ENCODE data around the gene FBXO17.
"Not testable (repeated sequence)": the region's sequence is repeated elsewhere in the genome, so short reads cannot be mapped to it uniquely, and the experiment has no call there.

The FBXO17 gene, protein sequence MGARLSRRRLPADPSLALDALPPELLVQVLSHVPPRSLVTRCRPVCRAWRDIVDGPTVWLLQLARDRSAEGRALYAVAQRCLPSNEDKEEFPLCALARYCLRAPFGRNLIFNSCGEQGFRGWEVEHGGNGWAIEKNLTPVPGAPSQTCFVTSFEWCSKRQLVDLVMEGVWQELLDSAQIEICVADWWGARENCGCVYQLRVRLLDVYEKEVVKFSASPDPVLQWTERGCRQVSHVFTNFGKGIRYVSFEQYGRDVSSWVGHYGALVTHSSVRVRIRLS

DNA sequence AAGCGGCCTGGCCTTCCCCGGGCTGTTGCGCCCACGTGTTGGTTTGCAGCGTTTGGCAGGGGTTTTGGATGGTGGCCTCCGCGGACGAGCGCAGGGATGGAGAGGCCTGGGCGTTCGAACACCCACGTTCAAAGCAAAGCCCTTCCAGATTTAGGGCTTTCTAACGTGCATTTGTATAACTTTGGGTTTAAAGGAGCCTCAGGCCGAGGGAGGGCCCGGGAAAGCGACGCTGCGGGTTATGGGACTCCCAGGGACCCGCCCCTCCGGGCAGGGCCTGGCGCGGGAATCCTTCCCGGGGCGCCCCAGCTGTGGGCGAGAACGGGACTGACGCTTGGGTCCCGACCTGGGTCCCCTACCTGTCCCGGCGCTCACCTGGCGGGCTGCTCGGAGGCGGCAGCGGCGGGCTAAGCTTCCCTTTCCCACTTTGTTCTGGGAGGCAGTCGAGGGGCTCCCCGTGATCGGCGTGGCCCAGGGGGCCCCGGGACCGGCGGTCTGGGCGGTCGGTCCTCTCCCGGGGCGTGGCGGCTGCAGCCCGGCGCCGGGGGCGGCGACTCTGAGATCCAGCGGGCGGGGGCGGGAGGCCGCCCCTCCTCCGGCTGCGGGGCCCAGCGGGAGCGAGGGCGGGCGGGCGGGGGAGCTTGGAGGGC lies at the start of gene FBXO17:
TSS of gene FBXO17 (minus strand) at position 529 of the 647 bp plus-strand sequence. CDS start 25,423 bp downstream, outside the sequence.
- H3K27ac ChIP-seq: peak within 1 kb of the TSS; percentile 48
- DNase-seq (ENCODE audit: low read depth, low spot score): no peak

GRCh38 chr19:39024875-39025641 lies 49.5 kb upstream of the FBXO17 start:
- no peak overlapping the region for H3K27ac ChIP-seq
- DNase-seq (ENCODE audit: low read depth, low spot score): no peak

DNA sequence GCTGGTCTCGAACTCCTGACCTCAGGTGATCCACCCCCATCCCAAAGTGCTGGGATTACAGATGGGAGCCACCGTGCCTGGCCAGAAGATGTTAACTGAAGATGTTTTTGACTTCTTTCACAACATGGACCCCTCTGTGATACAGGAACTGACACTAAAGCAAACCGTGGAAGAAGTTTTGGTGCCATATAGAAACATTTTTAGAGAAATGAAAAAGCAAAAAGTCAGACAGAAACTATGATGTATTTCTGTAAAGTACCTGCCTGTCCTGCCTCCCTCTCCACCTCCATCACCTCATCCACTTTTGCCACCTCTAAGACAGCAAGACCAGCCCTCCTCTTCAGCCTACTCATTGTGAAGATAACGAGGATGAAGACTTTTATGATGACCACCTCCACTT lies 45.5 kb upstream of the FBXO17 start:
- no peak overlapping the region for H3K27ac ChIP-seq
- no peak for DNase-seq (ENCODE audit: low read depth, low spot score)

GRCh38 chr19:39017646-39018045 lies 42.1 kb upstream of the FBXO17 start:
- H3K27ac ChIP-seq: no peak overlapping the region
- no peak for DNase-seq (ENCODE audit: low read depth, low spot score)

GRCh38 chr19:39017026-39017425 lies 41.5 kb upstream of the FBXO17 start:
- no peak for DNase-seq (ENCODE audit: low read depth, low spot score)
- H3K27ac ChIP-seq: no peak overlapping the region

DNA sequence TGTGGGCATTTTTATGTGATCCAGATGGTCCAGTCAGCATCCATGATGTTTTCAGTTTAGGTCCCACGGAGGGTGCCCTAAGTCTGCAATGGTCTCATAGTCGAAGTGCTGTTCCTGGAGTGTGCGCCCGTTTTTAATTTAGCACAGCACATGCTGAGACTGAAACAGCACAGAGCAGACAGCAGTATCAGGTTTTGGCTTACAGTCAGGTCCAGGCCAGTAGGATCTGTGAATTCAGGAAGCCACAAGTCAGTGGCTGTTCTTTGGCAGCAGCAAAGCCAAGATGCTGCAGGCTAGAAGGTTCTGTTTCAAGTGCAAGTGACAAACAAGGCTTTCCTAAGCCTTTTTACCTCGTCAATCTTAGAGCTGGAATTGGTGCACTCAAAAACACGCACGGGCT lies 38.5 kb upstream of the FBXO17 start:
- DNase-seq (ENCODE audit: low read depth, low spot score): no peak
- H3K27ac ChIP-seq: no peak overlapping the region

- no peak for DNase-seq (ENCODE audit: low read depth, low spot score)
- no peak overlapping the region for H3K27ac ChIP-seq
Observed at GRCh38 chr19:39009001-39009400, 33.5 kb upstream of the FBXO17 start.

GRCh38 chr19:39008137-39008536 lies 32.6 kb upstream of the FBXO17 start:
- no peak overlapping the region for H3K27ac ChIP-seq
- no peak for DNase-seq (ENCODE audit: low read depth, low spot score)

- DNase-seq (ENCODE audit: low read depth, low spot score): no peak
- H3K27ac ChIP-seq: no peak overlapping the region
Observed at GRCh38 chr19:39007096-39007495, 31.6 kb upstream of the FBXO17 start.

- DNase-seq (ENCODE audit: low read depth, low spot score): no peak
- H3K27ac ChIP-seq: no peak overlapping the region
Observed at GRCh38 chr19:39004403-39004802, 28.9 kb upstream of the FBXO17 start.

DNA sequence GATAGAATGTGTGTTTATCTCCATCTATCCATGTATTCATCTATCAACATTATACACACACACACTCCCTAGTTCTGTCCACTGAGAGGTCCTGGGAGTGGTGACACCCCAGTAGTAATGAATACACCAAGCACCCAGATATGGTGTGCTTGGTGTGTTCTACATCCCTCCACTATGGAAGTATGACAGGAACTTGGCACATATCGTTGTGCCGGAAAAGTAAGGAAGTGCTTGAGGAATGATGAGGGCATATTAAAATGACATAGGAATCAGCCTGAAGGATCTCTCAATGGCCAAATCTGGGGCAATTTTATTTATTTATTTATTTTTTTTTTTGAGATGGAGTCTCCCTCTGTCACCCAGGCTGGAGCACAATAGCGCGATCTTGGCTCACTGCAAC lies 28.3 kb upstream of the FBXO17 start:
- DNase-seq (ENCODE audit: low read depth, low spot score): no peak

GRCh38 chr19:39003188-39003587 lies 27.6 kb upstream of the FBXO17 start:
- H3K27ac ChIP-seq: no peak overlapping the region
- no peak for DNase-seq (ENCODE audit: low read depth, low spot score)

More for the DNA sequence above, 28.3 kb upstream of the FBXO17 start:
- no peak overlapping the region for H3K27ac ChIP-seq

DNA sequence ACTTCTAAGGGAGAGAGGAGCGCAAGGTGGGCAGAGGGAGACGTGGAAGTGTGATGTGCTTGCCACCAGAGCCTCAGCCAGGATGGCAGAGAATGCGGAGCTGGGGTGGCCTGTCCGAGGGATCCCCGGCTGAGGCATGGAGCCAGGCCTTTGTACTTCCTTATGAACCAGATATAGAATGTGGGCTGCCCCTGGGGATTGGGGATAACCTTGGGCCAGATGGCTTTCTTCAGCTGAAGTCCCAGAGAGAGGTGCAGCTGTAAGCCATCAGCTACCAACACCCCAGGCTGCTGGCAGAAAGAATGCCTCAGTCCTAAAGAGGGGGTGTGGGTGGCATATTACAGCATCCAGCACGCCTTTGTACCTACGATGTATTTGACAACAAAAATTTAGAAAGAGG lies 25.5 kb upstream of the FBXO17 start:
- no peak for DNase-seq (ENCODE audit: low read depth, low spot score)
- H3K27ac ChIP-seq: no peak overlapping the region

GRCh38 chr19:38997576-38997975 lies 22.0 kb upstream of the FBXO17 start:
- not testable (repeated sequence) for H3K27ac ChIP-seq; DNase-seq (ENCODE audit: low read depth, low spot score)

DNA sequence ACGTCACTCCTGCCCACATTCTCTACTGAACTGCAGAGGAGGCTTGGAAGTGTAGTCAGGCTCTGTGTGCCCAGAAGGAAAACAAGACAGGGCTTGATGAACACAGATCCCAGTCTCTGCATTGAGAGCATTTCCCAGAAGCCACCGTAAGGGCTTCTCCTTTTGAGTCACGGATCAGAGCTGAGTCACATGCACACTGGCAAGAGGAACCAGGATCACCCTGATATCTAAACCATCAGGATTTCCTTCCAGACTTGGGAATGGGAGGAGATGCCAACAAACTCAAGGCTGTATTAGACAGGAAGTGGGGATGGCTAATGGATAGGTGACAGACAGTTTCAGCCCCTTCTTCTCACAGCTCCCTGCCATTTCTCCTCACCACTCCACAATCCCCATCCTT lies 17.7 kb upstream of the FBXO17 start:
- DNase-seq (ENCODE audit: low read depth, low spot score): peak; percentile 84
- H3K27ac ChIP-seq: peak overlapping the region; percentile 72

GRCh38 chr19:38990949-38991697 lies 15.6 kb upstream of the FBXO17 start:
- no peak overlapping the region for H3K27ac ChIP-seq
- DNase-seq (ENCODE audit: low read depth, low spot score): no peak

- H3K27ac ChIP-seq; DNase-seq (ENCODE audit: low read depth, low spot score): not testable (repeated sequence)
Observed at GRCh38 chr19:38989614-38990013, 14.1 kb upstream of the FBXO17 start.

- no peak overlapping the region for H3K27ac ChIP-seq
- DNase-seq (ENCODE audit: low read depth, low spot score): no peak
Observed at GRCh38 chr19:38989066-38989605, 13.6 kb upstream of the FBXO17 start.

DNA sequence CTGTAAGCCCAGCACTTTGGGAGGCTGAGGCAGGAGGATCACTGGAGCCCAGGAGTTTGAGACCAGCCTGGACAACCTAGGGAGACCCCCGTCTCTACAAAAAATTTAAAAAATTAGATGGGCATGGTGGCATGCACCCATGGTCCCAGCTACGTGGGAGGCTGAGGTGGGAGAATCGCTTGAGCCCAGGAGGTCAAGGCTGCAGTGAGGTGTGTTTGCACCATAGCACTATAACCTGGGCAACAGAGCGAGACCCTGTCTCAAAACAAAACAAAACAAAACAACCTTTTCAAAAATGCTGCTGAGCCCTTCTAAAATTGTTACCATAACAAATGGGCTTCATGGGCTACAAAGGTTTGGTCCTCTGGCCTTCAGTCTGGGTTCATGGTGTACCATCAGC lies 13.1 kb upstream of the FBXO17 start:
- not testable (repeated sequence) for H3K27ac ChIP-seq; DNase-seq (ENCODE audit: low read depth, low spot score)

GRCh38 chr19:38987745-38988144 lies 12.2 kb upstream of the FBXO17 start:
- not testable (repeated sequence) for DNase-seq (ENCODE audit: low read depth, low spot score); H3K27ac ChIP-seq

Measured in epithelial cell of prostate (primary cell).